GM19238 (cell line): ENCODE measurements around the gene CAMKMT.

Source experiments
- DNase-seq: peaks from one replicate; pipeline ENCODE4 v3.0.0; 2011; ENCODE audit warnings: low spot score; ENCODE audit not compliant: insufficient read length

Gene CAMKMT

GRCh38 chr2:44770221-44771195 lies 408.8 kb downstream of the CAMKMT start:
- DNase-seq, result no peak

- no peak for DNase-seq
Observed at GRCh38 chr2:44771522-44771921, 409.8 kb downstream of the CAMKMT start.

GRCh38 chr2:44772131-44772530 lies 410.4 kb downstream of the CAMKMT start:
- DNase-seq, result no peak

- no peak for DNase-seq
Observed at GRCh38 chr2:44772669-44773378, 411.1 kb downstream of the CAMKMT start.

GRCh38 chr2:44774826-44775492 lies 413.2 kb downstream of the CAMKMT start:
- no peak for DNase-seq

GRCh38 chr2:44777036-44777435 lies 415.3 kb downstream of the CAMKMT start:
- no peak for DNase-seq

- DNase-seq, result no peak
Observed at GRCh38 chr2:44777537-44777936, 415.8 kb downstream of the CAMKMT start.

- no peak for DNase-seq
Observed at GRCh38 chr2:44778221-44778654, 416.5 kb downstream of the CAMKMT start.

GRCh38 chr2:44778671-44779476 lies 417.1 kb downstream of the CAMKMT start:
- peak; percentile 79 for DNase-seq

- DNase-seq, result no peak
Observed at GRCh38 chr2:44779793-44780192, 418.0 kb downstream of the CAMKMT start.

- no peak for DNase-seq
Observed at GRCh38 chr2:44780406-44780805, 418.7 kb downstream of the CAMKMT start.

GRCh38 chr2:44785433-44785832 lies 423.7 kb downstream of the CAMKMT start:
- no peak for DNase-seq

GRCh38 chr2:44786045-44786816 lies 424.5 kb downstream of the CAMKMT start:
- DNase-seq, result no peak

- DNase-seq, result no peak
Observed at GRCh38 chr2:44786817-44787214, 425.1 kb downstream of the CAMKMT start.

GRCh38 chr2:44787663-44788062 lies 425.9 kb downstream of the CAMKMT start:
- no peak for DNase-seq

GRCh38 chr2:44789446-44789845 lies 427.7 kb downstream of the CAMKMT start:
- DNase-seq, result no peak

GRCh38 chr2:44789971-44790721 lies 428.4 kb downstream of the CAMKMT start:
- DNase-seq, result no peak

GRCh38 chr2:44793322-44793870 lies 431.6 kb downstream of the CAMKMT start:
- DNase-seq, result no peak

- no peak for DNase-seq
Observed at GRCh38 chr2:44796771-44797170, 435.0 kb downstream of the CAMKMT start.
